Esophagus (tissue), 2 donors: ENCODE data around the gene MAN2A1. TPM values are rescaled to one million over a fixed set of nuclear protein-coding genes. Genes with fewer than 3 reads are reported as not detected.

Source experiments
- H3K27ac ChIP-seq, 2 donors: one replicate each; pipeline ENCODE4 v1.5.1; 2013; ENCODE audit warnings: low read depth in 2 of 2, mild to moderate bottlenecking in 2 of 2, inconsistent platforms in 1 of 2, low read length in 1 of 2, moderate library complexity in 1 of 2
- H3K27me3 ChIP-seq, 2 donors: one replicate each; pipeline ENCODE4 v1.6.1; 2013; ENCODE audit warnings: low read length in 2 of 2, control low read depth in 1 of 2, mild to moderate bottlenecking in 1 of 2; ENCODE audit not compliant: insufficient read depth in 2 of 2, control insufficient read depth in 1 of 2
- H3K36me3 ChIP-seq, 2 donors: one replicate each; pipeline ENCODE4 v1.6.1; 2013; ENCODE audit warnings: low read length in 1 of 2; ENCODE audit not compliant: control insufficient read depth in 2 of 2, insufficient read depth in 2 of 2
- H3K4me1 ChIP-seq, 2 donors: one replicate each; pipeline ENCODE4 v1.6.1; 2013; ENCODE audit warnings: low read length in 1 of 2; ENCODE audit not compliant: control insufficient read depth in 2 of 2, insufficient read depth in 2 of 2
- H3K4me3 ChIP-seq, 2 donors: one replicate each; pipeline ENCODE4 v1.5.1; 2013; ENCODE audit warnings: low read length in 2 of 2, mild to moderate bottlenecking in 2 of 2, low read depth in 1 of 2, moderate library complexity in 1 of 2
- H3K9me3 ChIP-seq, 2 donors: one replicate each; pipeline ENCODE4 v1.6.1; 2013; ENCODE audit warnings: mild to moderate bottlenecking in 2 of 2, low read depth in 1 of 2, low read length in 1 of 2, moderate library complexity in 1 of 2; ENCODE audit not compliant: control insufficient read depth in 2 of 2, insufficient read depth in 1 of 2
- WGBS, 2 donors: extraction: QIAGEN DNeasy Blood & Tissue Kit; methylation state at CpG; one replicate each; pipeline ENCODE4 v1.1.7; 2013; 5-methylcytosine and 5-hydroxymethylcytosine counted together
- polyA plus RNA-seq, 2 donors: library from polyadenylated mRNA; stranded (reverse); fragments of 200-250 nt; gene quantifications; one replicate each; pipeline ENCODE4 v1.2.3, GENCODE V29; 2013
- donor health status: healthy with polysubstance abuse.
- donor health status: Bipolar disorder and iron deficiency.

The MAN2A1 gene
- polyA plus RNA-seq, 2 donors = 4.9 to 6.5 TPM

- Histone ChIP-seq H3K27me3 (no peaks in the 10 kb centered on the region), H3K9me3 (no peaks in the 10 kb centered on the region), H3K27ac (no peak overlapping the region), H3K4me1 (peaks cover 4 to 5% of the 10 kb centered on the region in 2 donors), H3K36me3 (no peaks in the 10 kb centered on the region), H3K4me3 (no peak overlapping the region)
- WGBS, 2 donors = 37 to 45% methylated on average over 1 of the region's 1 CpG
These were observed 2.3 kb downstream of the MAN2A1 start for GRCh38 chr5:109691996-109692395.

- 72 to 84% methylated on average over 4 of the region's 4 CpGs for WGBS, 2 donors
- Histone ChIP-seq H3K27ac (no peak overlapping the region), H3K4me3 (no peak overlapping the region), H3K36me3 (no peaks in the 10 kb centered on the region), H3K4me1 (peaks cover 4 to 5% of the 10 kb centered on the region in 2 donors), H3K9me3 (no peaks in the 10 kb centered on the region), H3K27me3 (no peaks in the 10 kb centered on the region)
These were observed 3.1 kb downstream of the MAN2A1 start for GRCh38 chr5:109692852-109693251.

GRCh38 chr5:109693535-109694400 is 4.0 kb downstream of the MAN2A1 start:
- 83 to 84% methylated on average over 6 of the region's 6 CpGs for WGBS, 2 donors
- Histone ChIP-seq H3K9me3 (no peaks in the 10 kb centered on the region), H3K27ac (no peak overlapping the region), H3K36me3 (no peaks in the 10 kb centered on the region), H3K4me3 (no peak overlapping the region), H3K27me3 (no peaks in the 10 kb centered on the region), H3K4me1 (peaks cover 2 to 5% of the 10 kb centered on the region in 2 donors)

- Histone ChIP-seq H3K36me3 (no peaks in the 10 kb centered on the region), H3K27me3 (no peaks in the 10 kb centered on the region), H3K9me3 (no peaks in the 10 kb centered on the region), H3K4me3 (no peak overlapping the region), H3K27ac (no peak overlapping the region), H3K4me1 (peaks cover 2 to 5% of the 10 kb centered on the region in 2 donors)
- WGBS, 2 donors = 52 to 56% methylated on average over 1 of the region's 1 CpG
These were observed 4.7 kb downstream of the MAN2A1 start for GRCh38 chr5:109694451-109694891.

- Histone ChIP-seq H3K4me3 (no peak overlapping the region), H3K4me1 (peaks cover 2 to 5% of the 10 kb centered on the region in 2 donors), H3K9me3 (no peaks in the 10 kb centered on the region), H3K27ac (no peak overlapping the region), H3K27me3 (no peaks in the 10 kb centered on the region), H3K36me3 (no peaks in the 10 kb centered on the region)
- WGBS, 2 donors = 36 to 42% methylated on average over 1 of the region's 1 CpG
These were observed 5.5 kb downstream of the MAN2A1 start for GRCh38 chr5:109695005-109695926.

- WGBS, 2 donors = 79 to 90% methylated on average over 1 of the region's 1 CpG
These were observed 7.6 kb downstream of the MAN2A1 start for GRCh38 chr5:109697339-109697738.

GRCh38 chr5:109700516-109701153 is 10.9 kb downstream of the MAN2A1 start:
- Histone ChIP-seq H3K27me3 (no peaks in the 10 kb centered on the region), H3K36me3 (no peaks in the 10 kb centered on the region), H3K4me3 (no peak overlapping the region), H3K4me1 (peaks cover 0 to 5% of the 10 kb centered on the region in 2 donors), H3K9me3 (no peaks in the 10 kb centered on the region), H3K27ac (no peak overlapping the region)
- WGBS, 2 donors = 93 to 95% methylated on average over 3 of the region's 3 CpGs

More at GRCh38 chr5:109697339-109697738, 7.6 kb downstream of the MAN2A1 start:
- no peak overlapping the region for H3K4me3 ChIP-seq
- no peaks in the 10 kb centered on the region for H3K9me3 ChIP-seq
- H3K36me3 ChIP-seq = no peaks in the 10 kb centered on the region
- H3K27me3 ChIP-seq = no peaks in the 10 kb centered on the region
- peaks cover 2 to 4% of the 10 kb centered on the region in 2 donors for H3K4me1 ChIP-seq
- no peak overlapping the region for H3K27ac ChIP-seq

- Histone ChIP-seq H3K36me3 (no peaks in the 10 kb centered on the region), H3K4me1 (peaks cover 0 to 5% of the 10 kb centered on the region in 2 donors)
- 95 to 99% methylated on average over 2 of the region's 2 CpGs for WGBS, 2 donors
These were observed 11.5 kb downstream of the MAN2A1 start for GRCh38 chr5:109701252-109701651.

GRCh38 chr5:109701792-109702191 is 12.1 kb downstream of the MAN2A1 start:
- H3K36me3 ChIP-seq = no peaks in the 10 kb centered on the region
- no peaks in the 10 kb centered on the region for H3K9me3 ChIP-seq
- peaks cover 0 to 5% of the 10 kb centered on the region in 2 donors for H3K4me1 ChIP-seq
- no peak overlapping the region for H3K4me3 ChIP-seq
- no peaks in the 10 kb centered on the region for H3K27me3 ChIP-seq
- 62 to 78% methylated on average over 2 of the region's 2 CpGs for WGBS, 2 donors
- no peak overlapping the region for H3K27ac ChIP-seq

More at GRCh38 chr5:109701252-109701651, 11.5 kb downstream of the MAN2A1 start:
- no peaks in the 10 kb centered on the region for H3K9me3 ChIP-seq
- no peak overlapping the region for H3K4me3 ChIP-seq
- no peaks in the 10 kb centered on the region for H3K27me3 ChIP-seq
- no peak overlapping the region for H3K27ac ChIP-seq
